ENCODE measurements around the gene IDH1.

DNA sequence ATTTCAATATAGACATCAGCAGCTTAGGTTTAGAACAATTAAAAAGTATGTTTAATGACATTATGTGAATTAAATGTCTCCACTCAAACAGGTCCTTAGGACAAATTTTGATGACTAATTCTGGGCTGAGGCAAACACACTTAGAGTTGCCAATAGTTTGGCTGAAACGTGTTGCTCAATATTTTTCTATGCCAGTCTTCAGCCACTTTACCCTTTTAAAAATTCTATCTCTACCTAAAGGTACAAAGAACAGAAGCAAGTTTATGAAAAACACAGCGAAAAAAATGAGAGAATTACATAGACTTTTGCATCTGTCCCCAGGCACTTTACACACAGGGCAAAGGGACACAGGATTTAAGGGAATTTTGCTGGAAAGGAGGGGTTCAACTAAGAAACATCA, 4.5 kb downstream of the IDH1 start:
- TF ChIP-seq POLR2A (IDR thresholded peaks at IDR 0.05) (no peak), POLR2AphosphoS5 (IDR thresholded peaks at IDR 0.05) (no peak)
- TF ChIP-seq, protein P1, sequence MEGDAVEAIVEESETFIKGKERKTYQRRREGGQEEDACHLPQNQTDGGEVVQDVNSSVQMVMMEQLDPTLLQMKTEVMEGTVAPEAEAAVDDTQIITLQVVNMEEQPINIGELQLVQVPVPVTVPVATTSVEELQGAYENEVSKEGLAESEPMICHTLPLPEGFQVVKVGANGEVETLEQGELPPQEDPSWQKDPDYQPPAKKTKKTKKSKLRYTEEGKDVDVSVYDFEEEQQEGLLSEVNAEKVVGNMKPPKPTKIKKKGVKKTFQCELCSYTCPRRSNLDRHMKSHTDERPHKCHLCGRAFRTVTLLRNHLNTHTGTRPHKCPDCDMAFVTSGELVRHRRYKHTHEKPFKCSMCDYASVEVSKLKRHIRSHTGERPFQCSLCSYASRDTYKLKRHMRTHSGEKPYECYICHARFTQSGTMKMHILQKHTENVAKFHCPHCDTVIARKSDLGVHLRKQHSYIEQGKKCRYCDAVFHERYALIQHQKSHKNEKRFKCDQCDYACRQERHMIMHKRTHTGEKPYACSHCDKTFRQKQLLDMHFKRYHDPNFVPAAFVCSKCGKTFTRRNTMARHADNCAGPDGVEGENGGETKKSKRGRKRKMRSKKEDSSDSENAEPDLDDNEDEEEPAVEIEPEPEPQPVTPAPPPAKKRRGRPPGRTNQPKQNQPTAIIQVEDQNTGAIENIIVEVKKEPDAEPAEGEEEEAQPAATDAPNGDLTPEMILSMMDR (IDR thresholded peaks at IDR 0.05), result no peak
